ENCODE measurements around the gene CCRL2.
"Not testable (repeated sequence)": the region's sequence is repeated elsewhere in the genome, so short reads cannot be mapped to it uniquely, and the experiment has no call there.

GRCh38 chr3:46402902-46403301 lies 4.2 kb upstream of the CCRL2 start:
- TF ChIP-seq CTCF, POLR2A (IDR thresholded peaks at IDR 0.05): not testable (repeated sequence)
